Brain microvascular endothelial cell (primary cell): ENCODE data around the gene IL6ST.
"Not testable (repeated sequence)": the region's sequence is repeated elsewhere in the genome, so short reads cannot be mapped to it uniquely, and the experiment has no call there.

ENCODE experiments used
- DNase-seq: peaks from one replicate; pipeline ENCODE4 v3.0.0-alpha.2; 2020
- H3K27ac ChIP-seq: fragments of 250-450 bp; sonication (Bioruptor Pico); 2 replicates; pipeline ENCODE4 v1.5.1; 2020; ENCODE audit warnings: mild to moderate bottlenecking, moderate library complexity
- H3K27me3 ChIP-seq: fragments of 250-450 bp; sonication (Bioruptor Pico); replicated peaks from 2 replicates; pipeline ENCODE4 v1.5.1; 2020; ENCODE audit warnings: mild to moderate bottlenecking
- H3K36me3 ChIP-seq: fragments of 250-450 bp; sonication (Bioruptor Pico); replicated peaks from 2 replicates; pipeline ENCODE4 v1.5.1; 2020; ENCODE audit warnings: mild to moderate bottlenecking
- H3K4me3 ChIP-seq: 2 replicates; pipeline ENCODE4 v1.5.1; 2011; ENCODE audit warnings: low read depth, mild to moderate bottlenecking, control low read depth, low read length, moderate library complexity
- in situ Hi-C: cut with HindIII; loops from 2 replicates; pipeline ENCODE4 v1.10.0; 2017; ENCODE audit warnings: low sequenced_read_pairs, low pct_ligation_motif_present
- TF ChIP-seq, protein P1 (sequence below): IDR thresholded peaks from 2 replicates; pipeline ENCODE4 v1.5.1; 2011; ENCODE audit warnings: low read depth, mild to moderate bottlenecking, moderate library complexity, low read length, control low read depth, inconsistent platforms; ENCODE audit errors: missing control alignments

The IL6ST gene

DNA sequence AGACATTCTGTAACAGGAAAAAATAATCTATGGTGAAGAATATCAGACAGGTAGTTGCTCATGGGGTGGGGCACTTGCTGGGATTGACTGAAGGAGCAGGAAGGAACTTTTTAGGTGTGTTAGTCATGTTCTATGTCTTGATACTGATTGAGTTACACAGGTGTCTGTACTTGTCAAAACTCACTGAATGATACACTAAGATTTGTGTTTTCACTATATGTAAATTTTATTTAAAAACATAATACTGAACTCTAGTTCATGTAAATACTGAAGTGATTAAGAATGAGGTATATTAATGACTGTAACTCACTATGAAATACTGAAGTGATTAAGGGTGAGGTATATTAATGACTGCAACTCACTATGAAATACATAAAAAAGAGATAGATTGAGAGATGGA, 28.5 kb downstream of the IL6ST start:
- in situ Hi-C loops: no loop called here
- no peak for DNase-seq
- peaks cover 33% of the 10 kb centered on the region for H3K36me3 ChIP-seq
- H3K27me3 ChIP-seq: no peaks in the 10 kb centered on the region
- H3K27ac ChIP-seq: no peak overlapping the region
- no peak overlapping the region for H3K4me3 ChIP-seq
- TF ChIP-seq, protein P1, sequence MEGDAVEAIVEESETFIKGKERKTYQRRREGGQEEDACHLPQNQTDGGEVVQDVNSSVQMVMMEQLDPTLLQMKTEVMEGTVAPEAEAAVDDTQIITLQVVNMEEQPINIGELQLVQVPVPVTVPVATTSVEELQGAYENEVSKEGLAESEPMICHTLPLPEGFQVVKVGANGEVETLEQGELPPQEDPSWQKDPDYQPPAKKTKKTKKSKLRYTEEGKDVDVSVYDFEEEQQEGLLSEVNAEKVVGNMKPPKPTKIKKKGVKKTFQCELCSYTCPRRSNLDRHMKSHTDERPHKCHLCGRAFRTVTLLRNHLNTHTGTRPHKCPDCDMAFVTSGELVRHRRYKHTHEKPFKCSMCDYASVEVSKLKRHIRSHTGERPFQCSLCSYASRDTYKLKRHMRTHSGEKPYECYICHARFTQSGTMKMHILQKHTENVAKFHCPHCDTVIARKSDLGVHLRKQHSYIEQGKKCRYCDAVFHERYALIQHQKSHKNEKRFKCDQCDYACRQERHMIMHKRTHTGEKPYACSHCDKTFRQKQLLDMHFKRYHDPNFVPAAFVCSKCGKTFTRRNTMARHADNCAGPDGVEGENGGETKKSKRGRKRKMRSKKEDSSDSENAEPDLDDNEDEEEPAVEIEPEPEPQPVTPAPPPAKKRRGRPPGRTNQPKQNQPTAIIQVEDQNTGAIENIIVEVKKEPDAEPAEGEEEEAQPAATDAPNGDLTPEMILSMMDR: no peak

DNA sequence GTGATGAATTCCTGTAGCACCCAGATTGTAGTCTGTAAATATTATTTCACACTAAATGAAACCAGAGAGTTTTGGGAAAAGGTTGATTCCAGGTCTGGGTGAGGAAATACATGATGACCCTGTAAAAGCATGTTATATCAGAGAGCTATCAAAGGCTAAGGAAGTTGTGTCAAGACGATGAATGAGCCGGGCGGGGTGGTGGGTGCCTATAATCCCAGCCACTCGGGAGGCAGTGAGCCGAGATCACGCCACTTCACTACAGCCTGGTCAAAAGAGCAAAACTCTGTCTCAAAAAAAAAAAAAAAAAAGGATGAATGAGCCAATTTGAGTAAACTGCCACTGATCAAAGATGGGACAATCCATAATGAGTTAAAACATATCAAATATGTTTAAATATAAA, 29.2 kb downstream of the IL6ST start:
- in situ Hi-C loops: no loop called here
- H3K36me3 ChIP-seq: peaks cover 36% of the 10 kb centered on the region
- no peak overlapping the region for H3K4me3 ChIP-seq
- H3K27me3 ChIP-seq: no peaks in the 10 kb centered on the region
- H3K27ac ChIP-seq: no peak overlapping the region
- DNase-seq: no peak
- TF ChIP-seq, protein P1: no peak

DNA sequence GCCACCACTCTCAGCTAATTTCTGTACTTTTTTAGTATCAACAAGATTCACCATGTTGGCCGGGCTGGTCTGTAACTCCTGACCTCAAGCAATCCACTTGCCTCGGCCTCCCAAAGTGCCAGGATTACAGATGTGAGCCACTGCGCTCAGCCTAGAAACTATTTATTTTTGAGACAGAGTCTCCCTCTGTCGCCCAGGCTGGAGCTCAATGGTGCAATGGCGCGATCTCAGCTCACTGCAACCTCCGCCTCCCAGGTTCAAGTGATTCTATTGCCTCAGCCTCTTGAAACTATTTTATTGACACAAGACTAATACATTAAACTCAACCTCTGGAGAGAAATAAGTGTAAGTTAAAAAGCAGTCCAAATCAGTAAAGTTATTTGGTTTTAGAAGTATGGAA, 34.0 kb downstream of the IL6ST start:
- TF ChIP-seq, protein P1: no peak
- no peak overlapping the region for H3K27ac ChIP-seq
- H3K36me3 ChIP-seq: peaks cover 55% of the 10 kb centered on the region
- DNase-seq: no peak
- in situ Hi-C loops: no loop called here
- H3K27me3 ChIP-seq: no peaks in the 10 kb centered on the region
- H3K4me3 ChIP-seq: no peak overlapping the region

DNA sequence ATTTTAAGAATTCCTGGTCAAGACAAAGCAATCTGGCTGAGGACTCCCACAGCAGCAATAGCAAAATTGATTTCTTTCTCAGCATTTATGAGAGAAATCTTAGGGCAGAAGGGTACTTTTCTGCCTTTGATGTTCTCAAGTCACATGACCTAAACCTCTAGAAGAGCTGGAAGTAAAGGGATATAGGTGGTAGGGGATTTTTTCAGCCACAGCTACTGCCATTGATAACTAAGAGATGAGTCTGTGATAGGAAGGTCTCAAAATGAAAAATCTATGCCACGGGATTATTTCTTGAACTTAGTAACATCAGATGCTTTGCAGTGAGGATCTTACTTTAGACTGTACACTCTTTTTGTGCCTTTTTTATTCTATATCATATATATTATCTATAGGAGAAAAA, 35.6 kb downstream of the IL6ST start:
- no peak overlapping the region for H3K4me3 ChIP-seq
- no peaks in the 10 kb centered on the region for H3K27me3 ChIP-seq
- in situ Hi-C loops: no loop called here
- TF ChIP-seq, protein P1: no peak
- DNase-seq: no peak
- H3K36me3 ChIP-seq: peaks cover 71% of the 10 kb centered on the region
- no peak overlapping the region for H3K27ac ChIP-seq

DNA sequence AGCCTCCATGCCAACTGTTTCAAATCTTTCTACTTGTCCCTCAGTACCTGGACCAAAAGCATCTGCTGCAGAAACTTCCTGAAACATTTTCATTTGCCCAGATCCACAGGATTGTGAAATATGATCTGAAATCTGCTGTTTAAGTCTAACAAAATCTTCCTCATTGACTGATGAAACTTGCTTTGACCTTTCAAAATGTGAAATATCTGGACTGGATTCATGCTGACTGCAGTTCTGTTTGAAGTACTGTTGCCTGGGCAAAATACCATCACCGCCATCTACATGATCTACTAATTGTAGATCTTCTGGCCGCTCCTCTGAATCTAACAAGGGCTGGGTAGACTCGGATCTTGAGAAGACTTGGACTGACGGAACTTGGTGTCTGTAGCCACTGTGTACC, 53.6 kb downstream of the IL6ST start:
- H3K36me3 ChIP-seq: peaks cover 45% of the 10 kb centered on the region

DNA sequence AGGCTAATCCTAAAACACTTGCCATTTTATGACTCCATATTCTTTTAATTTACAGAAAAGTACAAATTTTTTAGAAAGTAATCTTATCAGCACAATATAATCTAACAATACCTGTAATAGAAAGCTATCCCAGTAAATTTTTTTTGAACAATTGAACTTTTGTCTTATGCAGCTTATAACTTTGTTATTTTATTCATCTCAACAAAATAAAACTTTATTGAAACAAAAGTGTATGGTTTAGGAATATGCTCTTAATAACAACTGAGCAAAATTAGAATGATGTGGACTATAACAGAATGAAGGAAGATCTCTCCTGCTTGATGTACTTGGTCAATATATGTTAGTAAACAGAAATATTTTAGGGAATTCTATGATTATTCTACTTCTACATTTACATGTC, 57.2 kb downstream of the IL6ST start:
- in situ Hi-C loops, DNase-seq, H3K27me3 ChIP-seq, H3K27ac ChIP-seq, H3K4me3 ChIP-seq: not testable (repeated sequence)
- peaks cover 40% of the 10 kb centered on the region for H3K36me3 ChIP-seq

More for the DNA sequence above, 53.6 kb downstream of the IL6ST start:
- H3K27me3 ChIP-seq, in situ Hi-C loops, DNase-seq, H3K4me3 ChIP-seq, H3K27ac ChIP-seq: not testable (repeated sequence)

DNA sequence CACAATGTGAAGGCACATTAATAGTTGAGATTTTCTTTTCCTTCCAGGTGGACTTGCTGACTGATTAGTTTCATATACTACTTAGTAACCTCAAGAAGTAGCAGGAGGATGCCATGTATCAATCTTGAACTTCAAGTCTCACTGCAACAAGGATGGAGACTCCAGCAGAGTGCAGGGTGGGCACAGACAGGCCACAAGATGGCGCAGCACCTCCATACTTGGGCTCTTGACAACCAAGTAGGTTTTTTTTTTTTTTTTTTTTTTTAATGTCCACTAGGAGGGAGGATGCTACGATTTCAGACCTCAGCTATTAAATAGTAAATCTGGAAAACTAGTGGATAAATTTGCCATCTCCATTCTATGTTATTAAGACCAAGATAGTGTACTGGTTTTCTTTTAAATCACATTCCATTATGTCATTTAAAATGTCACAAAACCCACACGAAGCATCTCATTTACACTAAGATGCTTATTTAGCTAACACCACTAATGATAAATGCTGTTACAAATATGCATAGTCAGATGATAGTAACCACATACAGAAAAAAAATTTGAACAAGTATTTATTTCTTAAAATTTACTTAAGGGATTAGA, 58.6 kb downstream of the IL6ST start:
- Histone ChIP-seq H3K27ac (no peak overlapping the region), H3K27me3 (no peaks in the 10 kb centered on the region), H3K36me3 (peaks cover 27% of the 10 kb centered on the region), H3K4me3 (no peak overlapping the region)
- DNase-seq: peak; percentile 77
- TF ChIP-seq, protein P1: peak; percentile 97
- in situ Hi-C loops: no loop called here
